GM23338 (cell line): ENCODE measurements around the gene UBXN2A. TPM values are rescaled to one million over a fixed set of nuclear protein-coding genes. Genes with fewer than 3 reads are reported as not detected.

Experiments used
- ATAC-seq: fragments of 200-7000 bp; cut with Tn5 transposase; 3 replicates; pipeline ENCODE4 v1.9.1; 2020
- DNase-seq: peaks from one replicate; pipeline ENCODE4 v3.0.0-alpha.2; 2015; ENCODE audit warnings: low spot score
- H2AFZ ChIP-seq: fragments of 200-600 bp; sonication (generic); 2 replicates; pipeline ENCODE4 v1.8.0; 2016; ENCODE audit warnings: antibody characterized with exemption, mild to moderate bottlenecking, moderate library complexity
- H3F3A ChIP-seq: fragments of 200-600 bp; sonication (generic); replicated peaks from 2 replicates; pipeline ENCODE4 v1.8.0; 2017; ENCODE audit warnings: antibody characterized with exemption, mixed run types, low read depth
- H3K27ac ChIP-seq: fragments of 200-600 bp; sonication (generic); 2 replicates; pipeline ENCODE4 v1.6.1; 2016; ENCODE audit warnings: low read depth
- H3K27me3 ChIP-seq: fragments of 200-600 bp; sonication (generic); 2 replicates; pipeline ENCODE4 v1.8.0; 2016; ENCODE audit warnings: mild to moderate bottlenecking, mixed run types, moderate library complexity; ENCODE audit not compliant: insufficient read depth
- H3K36me3 ChIP-seq: fragments of 200-600 bp; sonication (generic); 2 replicates; pipeline ENCODE4 v1.8.0; 2016; ENCODE audit warnings: mild to moderate bottlenecking; ENCODE audit not compliant: insufficient read depth
- H3K4me1 ChIP-seq: fragments of 200-600 bp; sonication (generic); 2 replicates; pipeline ENCODE4 v1.8.0; 2016; ENCODE audit warnings: mild to moderate bottlenecking, moderate library complexity; ENCODE audit not compliant: insufficient read depth
- H3K4me2 ChIP-seq: fragments of 200-600 bp; sonication (generic); 2 replicates; pipeline ENCODE4 v1.7.1; 2017; ENCODE audit warnings: mixed run types
- H3K4me3 ChIP-seq: fragments of 200-600 bp; sonication (generic); 2 replicates; pipeline ENCODE4 v1.6.1; 2016; ENCODE audit warnings: mixed run types
- H3K79me2 ChIP-seq: fragments of 200-600 bp; sonication (generic); replicated peaks from 2 replicates; pipeline ENCODE4 v1.8.0; 2017; ENCODE audit warnings: mild to moderate bottlenecking; ENCODE audit not compliant: insufficient read depth
- H3K9me2 ChIP-seq: fragments of 200-600 bp; sonication (generic); 2 replicates; pipeline ENCODE4 v1.8.0; 2017; ENCODE audit not compliant: insufficient read depth
- H4K20me1 ChIP-seq: fragments of 200-600 bp; sonication (generic); replicated peaks from 2 replicates; pipeline ENCODE4 v1.8.0; 2017; ENCODE audit warnings: mild to moderate bottlenecking; ENCODE audit not compliant: insufficient read depth
- H3K27ac Mint-ChIP-seq: 2 replicates; pipeline ENCODE4 v1.8.0; 2020; ENCODE audit warnings: inconsistent platforms, mild to moderate bottlenecking, moderate library complexity, mixed read lengths
- H3K27me3 Mint-ChIP-seq: 3 replicates; pipeline ENCODE4 v1.8.0; 2022; ENCODE audit warnings: low read depth, mild to moderate bottlenecking, moderate library complexity, mixed read lengths, inconsistent platforms; ENCODE audit not compliant: insufficient read depth, poor library complexity
- H3K36me3 Mint-ChIP-seq: 3 replicates; pipeline ENCODE4 v1.8.0; 2021; ENCODE audit warnings: low read depth, mild to moderate bottlenecking, inconsistent platforms, moderate library complexity, mixed read lengths
- H3K4me1 Mint-ChIP-seq: 3 replicates; pipeline ENCODE4 v1.8.0; 2020; ENCODE audit warnings: mild to moderate bottlenecking, inconsistent platforms, mixed read lengths
- H3K4me3 Mint-ChIP-seq: 3 replicates; pipeline ENCODE4 v1.8.0; 2021; ENCODE audit warnings: moderate library complexity, mild to moderate bottlenecking, inconsistent platforms, mixed read lengths
- H3K9me3 Mint-ChIP-seq: 3 replicates; pipeline ENCODE4 v1.8.0; 2020; ENCODE audit warnings: moderate library complexity, mild to moderate bottlenecking, inconsistent platforms, mixed read lengths
- CREB1 ChIP-seq: fragments of 250-450 bp; sonication (Bioruptor Pico); IDR thresholded peaks from 2 replicates; pipeline ENCODE4 v1.5.0; 2020; ENCODE audit warnings: low read depth, mild to moderate bottlenecking, moderate library complexity
- CTCF ChIP-seq, 2 experiments: fragments of 200-600 bp in 1 of 2; sonication (generic) in 1 of 2; conservative IDR thresholded peaks; 2 replicates each; pipeline versions ENCODE4 v1.5.1 to v1.6.1; 2016 to 2017; ENCODE audit warnings: antibody characterized with exemption in 2 of 2, low read depth in 2 of 2, mild to moderate bottlenecking in 2 of 2, moderate library complexity in 1 of 2
- ETS1 ChIP-seq: IDR thresholded peaks from 2 replicates; pipeline ENCODE4 v1.6.1; 2016; ENCODE audit warnings: antibody characterized with exemption
- EZH2 ChIP-seq: fragments of 200-600 bp; sonication (generic); IDR thresholded peaks from one replicate; pipeline ENCODE4 v1.8.0; 2017; ENCODE audit warnings: antibody characterized with exemption, mild to moderate bottlenecking, low read depth; ENCODE audit not compliant: unreplicated experiment
- EZH2phosphoT487 ChIP-seq: fragments of 200-600 bp; sonication (generic); IDR thresholded peaks from one replicate; pipeline ENCODE4 v1.8.1; 2018; ENCODE audit warnings: antibody characterized with exemption; ENCODE audit not compliant: unreplicated experiment
- JUNB ChIP-seq: IDR thresholded peaks from one replicate; pipeline ENCODE4 v1.6.1; 2016; ENCODE audit warnings: antibody characterized with exemption; ENCODE audit not compliant: unreplicated experiment
- NANOG ChIP-seq: IDR thresholded peaks from 2 replicates; pipeline ENCODE4 v1.6.1; 2016; ENCODE audit warnings: antibody characterized with exemption, borderline replicate concordance
- POLR2AphosphoS5 ChIP-seq: IDR thresholded peaks from 2 replicates; pipeline ENCODE4 v1.6.1; 2016; ENCODE audit warnings: antibody characterized with exemption, low read depth
- STAT1 ChIP-seq: IDR thresholded peaks from one replicate; pipeline ENCODE4 v1.6.1; 2016; ENCODE audit warnings: antibody characterized with exemption; ENCODE audit not compliant: unreplicated experiment
- ZNF114 ChIP-seq: fragments of 250-450 bp; sonication (Bioruptor Pico); IDR thresholded peaks from 2 replicates; pipeline ENCODE4 v1.5.0; 2020; ENCODE audit warnings: mild to moderate bottlenecking, moderate library complexity
- ZNF331 ChIP-seq: fragments of 250-450 bp; sonication (Bioruptor Pico); IDR thresholded peaks from 2 replicates; pipeline ENCODE4 v1.5.0; 2020; ENCODE audit warnings: low read depth, mild to moderate bottlenecking, moderate library complexity
- polyA plus RNA-seq: library from polyadenylated mRNA; unstranded; fragments of >200 nt; fragmentation: Nextera tagmentation; extraction: Ambion mirVana; gene quantifications from 2 replicates; pipeline ENCODE4 v1.2.1, GENCODE V29; 2016
- total RNA-seq: library from RNA; depleted of rRNA; stranded (reverse); fragments of >200 nt; shearing (Covaris generic); gene quantifications from 2 replicates; pipeline ENCODE4 v1.2.3, GENCODE V29; 2014
- TF ChIP-seq, protein P1 (sequence below): fragments of 250-450 bp; sonication (Bioruptor Pico); IDR thresholded peaks from 2 replicates; pipeline ENCODE4 v1.5.0; 2020; ENCODE audit warnings: mild to moderate bottlenecking, moderate library complexity
- TF ChIP-seq, protein P2 (sequence below): IDR thresholded peaks from one replicate; pipeline ENCODE4 v1.6.1; 2018; ENCODE audit warnings: antibody characterized with exemption; ENCODE audit not compliant: unreplicated experiment

UBXN2A gene
- total and polyA plus RNA-seq, 2 experiments from 2014 or later, result 11.5 to 12.1 TPM

DNA sequence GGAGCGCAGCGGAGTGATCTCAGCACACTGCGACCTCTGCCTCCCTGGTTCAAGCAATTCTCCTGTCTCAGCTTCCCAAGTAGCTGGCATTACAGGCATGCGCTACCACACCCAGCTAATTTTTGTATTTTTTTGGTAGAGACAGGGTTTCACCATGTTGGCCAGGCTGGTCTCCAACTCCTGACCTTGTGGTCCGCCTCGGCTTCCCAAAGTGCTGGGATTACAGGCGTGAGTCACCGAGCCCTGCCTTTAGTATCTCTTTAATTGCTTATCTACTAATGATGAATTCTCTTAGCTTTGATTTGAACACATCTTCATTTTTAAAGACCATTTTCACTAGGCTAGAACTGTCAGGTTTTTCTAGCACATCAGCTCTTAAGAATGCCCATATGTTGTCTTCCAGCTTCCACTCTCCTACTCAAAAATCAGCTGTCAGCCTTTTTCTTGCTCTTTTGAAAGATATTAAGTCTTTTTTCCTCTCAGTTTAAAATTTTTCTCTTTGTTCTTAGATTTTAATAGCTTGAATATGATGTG, 53.5 kb downstream of the UBXN2A start:
- no peak overlapping the region for H3K4me3 ChIP-seq
- no peaks in the 10 kb centered on the region for H3K36me3 ChIP-seq
- H4K20me1 ChIP-seq, result no peaks in the 10 kb centered on the region
- no peak overlapping the region for H2AFZ ChIP-seq
- H3K9me2 ChIP-seq, result no peaks in the 10 kb centered on the region
- DNase-seq (no peak), ATAC-seq (no peak)
- TF ChIP-seq ETS1, result no peak
- TF ChIP-seq EZH2phosphoT487, result no peak
- TF ChIP-seq, protein P1, sequence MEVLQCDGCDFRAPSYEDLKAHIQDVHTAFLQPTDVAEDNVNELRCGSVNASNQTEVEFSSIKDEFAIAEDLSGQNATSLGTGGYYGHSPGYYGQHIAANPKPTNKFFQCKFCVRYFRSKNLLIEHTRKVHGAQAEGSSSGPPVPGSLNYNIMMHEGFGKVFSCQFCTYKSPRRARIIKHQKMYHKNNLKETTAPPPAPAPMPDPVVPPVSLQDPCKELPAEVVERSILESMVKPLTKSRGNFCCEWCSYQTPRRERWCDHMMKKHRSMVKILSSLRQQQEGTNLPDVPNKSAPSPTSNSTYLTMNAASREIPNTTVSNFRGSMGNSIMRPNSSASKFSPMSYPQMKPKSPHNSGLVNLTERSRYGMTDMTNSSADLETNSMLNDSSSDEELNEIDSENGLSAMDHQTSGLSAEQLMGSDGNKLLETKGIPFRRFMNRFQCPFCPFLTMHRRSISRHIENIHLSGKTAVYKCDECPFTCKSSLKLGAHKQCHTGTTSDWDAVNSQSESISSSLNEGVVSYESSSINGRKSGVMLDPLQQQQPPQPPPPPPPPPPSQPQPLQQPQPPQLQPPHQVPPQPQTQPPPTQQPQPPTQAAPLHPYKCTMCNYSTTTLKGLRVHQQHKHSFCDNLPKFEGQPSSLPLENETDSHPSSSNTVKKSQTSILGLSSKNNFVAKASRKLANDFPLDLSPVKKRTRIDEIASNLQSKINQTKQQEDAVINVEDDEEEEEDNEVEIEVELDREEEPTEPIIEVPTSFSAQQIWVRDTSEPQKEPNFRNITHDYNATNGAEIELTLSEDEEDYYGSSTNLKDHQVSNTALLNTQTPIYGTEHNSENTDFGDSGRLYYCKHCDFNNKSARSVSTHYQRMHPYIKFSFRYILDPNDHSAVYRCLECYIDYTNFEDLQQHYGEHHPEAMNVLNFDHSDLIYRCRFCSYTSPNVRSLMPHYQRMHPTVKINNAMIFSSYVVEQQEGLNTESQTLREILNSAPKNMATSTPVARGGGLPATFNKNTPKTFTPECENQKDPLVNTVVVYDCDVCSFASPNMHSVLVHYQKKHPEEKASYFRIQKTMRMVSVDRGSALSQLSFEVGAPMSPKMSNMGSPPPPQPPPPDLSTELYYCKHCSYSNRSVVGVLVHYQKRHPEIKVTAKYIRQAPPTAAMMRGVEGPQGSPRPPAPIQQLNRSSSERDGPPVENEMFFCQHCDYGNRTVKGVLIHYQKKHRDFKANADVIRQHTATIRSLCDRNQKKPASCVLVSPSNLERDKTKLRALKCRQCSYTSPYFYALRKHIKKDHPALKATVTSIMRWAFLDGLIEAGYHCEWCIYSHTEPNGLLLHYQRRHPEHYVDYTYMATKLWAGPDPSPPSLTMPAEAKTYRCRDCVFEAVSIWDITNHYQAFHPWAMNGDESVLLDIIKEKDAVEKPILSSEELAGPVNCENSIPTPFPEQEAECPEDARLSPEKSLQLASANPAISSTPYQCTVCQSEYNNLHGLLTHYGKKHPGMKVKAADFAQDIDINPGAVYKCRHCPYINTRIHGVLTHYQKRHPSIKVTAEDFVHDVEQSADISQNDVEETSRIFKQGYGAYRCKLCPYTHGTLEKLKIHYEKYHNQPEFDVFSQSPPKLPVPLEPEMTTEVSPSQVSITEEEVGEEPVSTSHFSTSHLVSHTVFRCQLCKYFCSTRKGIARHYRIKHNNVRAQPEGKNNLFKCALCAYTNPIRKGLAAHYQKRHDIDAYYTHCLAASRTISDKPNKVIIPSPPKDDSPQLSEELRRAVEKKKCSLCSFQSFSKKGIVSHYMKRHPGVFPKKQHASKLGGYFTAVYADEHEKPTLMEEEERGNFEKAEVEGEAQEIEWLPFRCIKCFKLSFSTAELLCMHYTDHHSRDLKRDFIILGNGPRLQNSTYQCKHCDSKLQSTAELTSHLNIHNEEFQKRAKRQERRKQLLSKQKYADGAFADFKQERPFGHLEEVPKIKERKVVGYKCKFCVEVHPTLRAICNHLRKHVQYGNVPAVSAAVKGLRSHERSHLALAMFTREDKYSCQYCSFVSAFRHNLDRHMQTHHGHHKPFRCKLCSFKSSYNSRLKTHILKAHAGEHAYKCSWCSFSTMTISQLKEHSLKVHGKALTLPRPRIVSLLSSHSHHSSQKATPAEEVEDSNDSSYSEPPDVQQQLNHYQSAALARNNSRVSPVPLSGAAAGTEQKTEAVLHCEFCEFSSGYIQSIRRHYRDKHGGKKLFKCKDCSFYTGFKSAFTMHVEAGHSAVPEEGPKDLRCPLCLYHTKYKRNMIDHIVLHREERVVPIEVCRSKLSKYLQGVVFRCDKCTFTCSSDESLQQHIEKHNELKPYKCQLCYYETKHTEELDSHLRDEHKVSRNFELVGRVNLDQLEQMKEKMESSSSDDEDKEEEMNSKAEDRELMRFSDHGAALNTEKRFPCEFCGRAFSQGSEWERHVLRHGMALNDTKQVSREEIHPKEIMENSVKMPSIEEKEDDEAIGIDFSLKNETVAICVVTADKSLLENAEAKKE (CRISPR knock-in tag), result no peak
- no peak for TF ChIP-seq EZH2
- TF ChIP-seq POLR2AphosphoS5, result no peak
- no peak for TF ChIP-seq JUNB
- no peak for TF ChIP-seq ZNF114
- TF ChIP-seq, protein P2, sequence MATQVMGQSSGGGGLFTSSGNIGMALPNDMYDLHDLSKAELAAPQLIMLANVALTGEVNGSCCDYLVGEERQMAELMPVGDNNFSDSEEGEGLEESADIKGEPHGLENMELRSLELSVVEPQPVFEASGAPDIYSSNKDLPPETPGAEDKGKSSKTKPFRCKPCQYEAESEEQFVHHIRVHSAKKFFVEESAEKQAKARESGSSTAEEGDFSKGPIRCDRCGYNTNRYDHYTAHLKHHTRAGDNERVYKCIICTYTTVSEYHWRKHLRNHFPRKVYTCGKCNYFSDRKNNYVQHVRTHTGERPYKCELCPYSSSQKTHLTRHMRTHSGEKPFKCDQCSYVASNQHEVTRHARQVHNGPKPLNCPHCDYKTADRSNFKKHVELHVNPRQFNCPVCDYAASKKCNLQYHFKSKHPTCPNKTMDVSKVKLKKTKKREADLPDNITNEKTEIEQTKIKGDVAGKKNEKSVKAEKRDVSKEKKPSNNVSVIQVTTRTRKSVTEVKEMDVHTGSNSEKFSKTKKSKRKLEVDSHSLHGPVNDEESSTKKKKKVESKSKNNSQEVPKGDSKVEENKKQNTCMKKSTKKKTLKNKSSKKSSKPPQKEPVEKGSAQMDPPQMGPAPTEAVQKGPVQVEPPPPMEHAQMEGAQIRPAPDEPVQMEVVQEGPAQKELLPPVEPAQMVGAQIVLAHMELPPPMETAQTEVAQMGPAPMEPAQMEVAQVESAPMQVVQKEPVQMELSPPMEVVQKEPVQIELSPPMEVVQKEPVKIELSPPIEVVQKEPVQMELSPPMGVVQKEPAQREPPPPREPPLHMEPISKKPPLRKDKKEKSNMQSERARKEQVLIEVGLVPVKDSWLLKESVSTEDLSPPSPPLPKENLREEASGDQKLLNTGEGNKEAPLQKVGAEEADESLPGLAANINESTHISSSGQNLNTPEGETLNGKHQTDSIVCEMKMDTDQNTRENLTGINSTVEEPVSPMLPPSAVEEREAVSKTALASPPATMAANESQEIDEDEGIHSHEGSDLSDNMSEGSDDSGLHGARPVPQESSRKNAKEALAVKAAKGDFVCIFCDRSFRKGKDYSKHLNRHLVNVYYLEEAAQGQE, result no peak
- no peak for TF ChIP-seq CTCF (conservative IDR thresholded peaks at IDR 0.05; ENCODE audit: low read depth in 2 of 2)
- no peak for TF ChIP-seq NANOG
- no peak for TF ChIP-seq CREB1
- TF ChIP-seq ZNF331, result no peak
- TF ChIP-seq STAT1, result no peak
- H3K4me1 ChIP-seq, result peaks cover 26% of the 10 kb centered on the region; the same call in 1 of the 2 replicates
- no peaks in the 10 kb centered on the region for H3K9me3 Mint-ChIP-seq
- peak overlapping the region; percentile 53; the same call in 1 of the 2 replicates for H3K27ac ChIP-seq
- no peak overlapping the region for H3K4me3 Mint-ChIP-seq
- H3K79me2 ChIP-seq, result no peaks in the 10 kb centered on the region
- H3K27me3 Mint-ChIP-seq, result no peaks in the 10 kb centered on the region
- H3K4me2 ChIP-seq, result peak overlapping the region; percentile 21; the same call in 1 of the 2 replicates
- no peaks in the 10 kb centered on the region for H3F3A ChIP-seq
- peaks cover 27% of the 10 kb centered on the region for H3K4me1 Mint-ChIP-seq
- no peaks in the 10 kb centered on the region for H3K27me3 ChIP-seq
- peak overlapping the region; percentile 61; the same call in 1 of the 2 replicates for H3K27ac Mint-ChIP-seq
- no peaks in the 10 kb centered on the region; the same call in 2 of the 3 replicates for H3K36me3 Mint-ChIP-seq
